DND-41 (cell line): ENCODE measurements around the gene HOXB4.

ENCODE experiments used
- CTCF ChIP-seq: IDR thresholded peaks from 2 replicates; pipeline ENCODE4 v1.5.1; 2012; ENCODE audit warnings: borderline replicate concordance, low read length, moderate library complexity, mild to moderate bottlenecking; ENCODE audit not compliant: poor library complexity, severe bottlenecking; ENCODE audit errors: extremely low read depth
- EZH2 ChIP-seq: IDR thresholded peaks from 3 replicates; pipeline ENCODE4 v1.6.1; 2012; ENCODE audit warnings: borderline replicate concordance, low read depth, mild to moderate bottlenecking, moderate library complexity, low read length, inconsistent platforms; ENCODE audit not compliant: severe bottlenecking

- no peak for TF ChIP-seq CTCF
- no peak for TF ChIP-seq EZH2
Observed at GRCh38 chr17:48543854-48544348, 34.2 kb downstream of the HOXB4 start.
